GM21717 (cell line): ENCODE data around the gene TRAIP.
"Not testable (repeated sequence)": the region's sequence is repeated elsewhere in the genome, so short reads cannot be mapped to it uniquely, and the experiment has no call there.

ENCODE experiments used
- ATAC-seq: cut with Tn5 transposase; IDR thresholded peaks from one replicate; pipeline ENCODE4 v1.9.1; 2021; ENCODE audit warnings: mild to moderate bottlenecking, moderate library complexity; ENCODE audit not compliant: unreplicated experiment

The TRAIP gene

DNA sequence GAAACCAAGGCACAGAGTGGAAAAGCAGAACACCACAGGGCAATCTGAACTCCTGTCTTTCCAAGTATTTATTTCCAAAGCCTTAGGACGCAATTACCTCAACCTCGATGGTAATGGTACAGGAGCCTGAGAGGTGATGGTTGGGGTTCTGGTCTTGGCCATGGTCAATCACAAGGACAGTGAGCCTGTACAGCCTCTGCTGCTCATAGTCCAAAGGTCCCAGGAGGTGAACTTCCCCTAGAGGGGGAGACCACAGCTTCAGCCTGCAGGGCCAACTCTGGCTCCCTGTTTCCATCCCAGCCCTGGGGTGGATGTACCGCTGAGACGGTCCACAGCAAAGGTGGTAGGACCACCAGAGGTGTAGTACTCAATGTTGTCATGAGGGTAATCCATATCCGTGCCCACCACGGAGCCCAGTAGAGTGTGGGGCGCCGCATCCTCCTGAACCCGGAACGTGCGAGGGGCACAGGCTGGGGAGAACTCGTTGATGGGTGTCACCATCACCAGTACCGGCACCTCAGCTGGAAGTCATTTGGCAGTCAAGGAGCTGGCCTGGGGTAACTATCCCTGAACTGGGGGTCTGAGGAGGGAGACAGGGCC is 62.8 kb downstream of the TRAIP start:
- ATAC-seq: no peak

DNA sequence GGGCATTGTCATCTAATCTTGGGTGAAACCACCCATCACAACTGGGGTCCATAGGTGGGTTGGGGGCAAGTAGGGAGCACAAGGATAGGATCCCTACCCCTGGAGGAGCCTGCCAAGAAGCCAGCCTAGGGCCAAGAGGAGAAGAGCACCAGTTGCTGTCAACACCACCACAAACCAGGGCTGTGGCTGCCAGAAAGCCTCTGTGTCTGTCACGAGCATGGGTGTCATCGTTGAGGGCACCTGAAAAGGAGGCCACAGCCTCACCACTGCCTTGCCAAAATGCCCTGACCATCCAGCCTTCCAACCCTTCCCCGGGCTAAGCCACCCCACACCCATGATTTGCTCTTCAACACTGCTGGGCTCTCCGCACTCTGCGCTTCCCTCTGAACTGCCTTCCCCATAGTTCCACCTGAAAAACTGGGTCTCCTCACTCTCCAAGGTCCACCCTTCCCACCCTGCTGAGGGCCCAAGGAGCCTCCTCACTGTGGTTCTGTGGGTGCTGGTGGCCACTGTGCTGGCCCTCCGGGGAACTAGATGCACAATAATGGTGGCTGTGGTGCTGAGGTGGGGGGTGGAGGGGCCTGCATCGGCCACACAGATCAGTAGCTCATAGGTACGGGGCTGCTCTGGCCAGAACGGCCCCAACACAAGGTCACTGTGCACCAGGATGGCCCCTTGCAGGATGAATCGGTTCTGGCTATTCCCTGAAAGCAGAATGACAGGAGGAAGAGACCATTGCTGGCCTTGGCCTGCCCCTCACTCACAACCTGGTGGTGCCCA is 63.8 kb downstream of the TRAIP start:
- no peak for ATAC-seq

DNA sequence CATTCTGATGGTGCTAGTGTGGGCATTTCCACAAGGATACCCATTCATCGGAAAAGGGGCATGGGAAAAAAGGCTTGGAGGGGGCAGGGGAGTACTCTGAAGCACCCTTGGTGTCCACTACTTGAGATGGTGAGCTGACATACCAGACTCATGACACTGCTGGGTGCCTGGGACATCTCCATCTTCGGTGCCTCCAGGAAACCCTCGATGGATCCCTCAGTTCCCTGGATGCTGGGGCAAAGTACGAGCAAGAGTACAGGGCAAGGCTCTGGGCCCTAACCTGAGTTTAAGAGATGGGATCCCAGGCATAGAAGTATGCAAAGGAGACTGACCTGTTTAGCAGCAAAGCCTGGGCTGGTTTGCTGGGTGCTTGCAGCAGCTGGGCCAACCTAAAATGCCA is 64.8 kb downstream of the TRAIP start:
- ATAC-seq: no peak

DNA sequence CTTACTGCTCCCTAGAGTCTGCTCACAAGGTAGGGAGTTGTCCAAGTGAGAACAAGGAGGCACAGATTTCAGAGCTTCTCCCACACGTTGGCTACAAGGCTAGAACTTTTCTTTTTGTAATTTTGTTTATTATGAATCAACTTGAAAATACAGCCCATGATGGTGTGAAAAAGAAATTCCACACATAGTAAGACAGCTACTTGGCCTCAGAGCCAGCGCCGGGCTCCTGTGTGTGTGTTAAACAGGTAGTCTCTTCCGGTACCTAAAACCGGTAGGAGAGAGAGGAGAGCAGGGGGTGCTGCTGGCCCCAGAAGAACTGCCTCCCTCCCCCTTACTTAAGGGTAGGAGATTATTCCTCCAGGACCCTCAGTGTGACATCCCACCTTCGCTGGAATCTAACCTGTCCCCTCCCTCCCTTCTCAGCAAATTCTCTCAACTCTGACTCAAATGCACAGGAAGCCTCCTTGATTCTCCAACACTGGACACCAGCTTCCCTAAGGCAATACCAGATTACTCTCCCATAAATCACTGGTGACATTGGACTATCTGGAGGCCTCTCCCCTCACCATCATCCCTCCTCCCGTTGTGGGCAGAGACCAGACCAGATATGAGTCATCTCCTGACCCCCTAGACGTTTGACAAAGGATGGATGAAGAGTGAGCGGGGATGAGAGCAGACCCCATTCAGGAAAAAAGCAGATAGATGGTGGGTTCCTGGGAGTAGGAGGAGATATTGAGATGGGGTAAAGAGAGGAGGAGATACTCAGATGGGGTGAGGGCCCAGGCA is 65.5 kb downstream of the TRAIP start:
- no peak for ATAC-seq

DNA sequence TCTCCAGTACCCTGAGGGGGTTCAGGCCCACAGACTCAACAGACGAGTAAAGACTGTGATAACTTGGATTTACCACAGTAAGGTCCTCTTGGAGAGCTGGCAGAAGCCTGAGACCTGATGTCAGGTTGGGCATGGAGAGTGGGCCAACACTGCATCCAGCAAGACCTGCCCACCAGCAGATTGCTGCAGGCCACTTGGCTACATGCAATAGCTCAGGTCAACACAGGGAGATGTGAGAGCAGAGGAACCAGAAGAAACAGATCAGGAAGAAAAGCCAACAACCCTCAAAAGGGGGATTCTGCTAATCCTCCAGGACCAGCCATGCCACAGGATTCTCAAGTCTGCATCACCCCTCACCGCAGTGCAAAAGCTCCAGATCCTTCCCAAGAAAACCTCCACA is 68.3 kb downstream of the TRAIP start:
- no peak for ATAC-seq

DNA sequence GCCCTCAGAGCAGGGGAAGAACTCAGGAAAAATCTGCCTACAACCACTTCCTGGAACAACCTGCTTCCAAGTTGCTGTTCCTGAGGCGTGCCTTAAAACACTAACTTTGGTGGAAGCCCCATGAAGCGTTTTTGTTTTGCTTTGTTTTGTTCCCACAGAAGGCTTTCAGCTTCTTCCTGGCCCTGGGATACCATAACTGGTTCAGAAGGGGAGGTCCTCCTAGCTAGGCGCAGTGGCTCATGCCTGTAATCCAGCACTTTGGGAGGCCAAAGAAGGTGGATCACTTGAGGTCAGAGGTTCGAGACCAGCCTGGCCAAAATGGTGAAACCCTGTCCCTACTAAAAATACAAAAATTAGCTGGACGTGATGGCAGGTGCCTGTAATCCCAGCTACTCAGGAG is 68.8 kb downstream of the TRAIP start:
- ATAC-seq: no peak

DNA sequence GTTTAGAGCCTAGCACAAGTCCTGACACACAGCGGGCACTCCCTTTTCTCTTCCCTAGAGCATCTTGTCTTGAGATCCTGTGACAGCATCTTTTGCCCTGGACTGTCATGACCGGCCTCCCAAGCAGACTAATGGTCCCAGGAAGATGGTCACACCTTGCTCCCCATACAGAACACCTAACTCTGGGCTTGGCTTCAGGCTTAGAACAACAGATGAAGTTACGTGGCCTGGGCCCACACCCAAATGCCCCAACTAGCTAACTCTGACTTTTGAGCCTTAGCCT is 69.2 kb downstream of the TRAIP start:
- no peak for ATAC-seq

DNA sequence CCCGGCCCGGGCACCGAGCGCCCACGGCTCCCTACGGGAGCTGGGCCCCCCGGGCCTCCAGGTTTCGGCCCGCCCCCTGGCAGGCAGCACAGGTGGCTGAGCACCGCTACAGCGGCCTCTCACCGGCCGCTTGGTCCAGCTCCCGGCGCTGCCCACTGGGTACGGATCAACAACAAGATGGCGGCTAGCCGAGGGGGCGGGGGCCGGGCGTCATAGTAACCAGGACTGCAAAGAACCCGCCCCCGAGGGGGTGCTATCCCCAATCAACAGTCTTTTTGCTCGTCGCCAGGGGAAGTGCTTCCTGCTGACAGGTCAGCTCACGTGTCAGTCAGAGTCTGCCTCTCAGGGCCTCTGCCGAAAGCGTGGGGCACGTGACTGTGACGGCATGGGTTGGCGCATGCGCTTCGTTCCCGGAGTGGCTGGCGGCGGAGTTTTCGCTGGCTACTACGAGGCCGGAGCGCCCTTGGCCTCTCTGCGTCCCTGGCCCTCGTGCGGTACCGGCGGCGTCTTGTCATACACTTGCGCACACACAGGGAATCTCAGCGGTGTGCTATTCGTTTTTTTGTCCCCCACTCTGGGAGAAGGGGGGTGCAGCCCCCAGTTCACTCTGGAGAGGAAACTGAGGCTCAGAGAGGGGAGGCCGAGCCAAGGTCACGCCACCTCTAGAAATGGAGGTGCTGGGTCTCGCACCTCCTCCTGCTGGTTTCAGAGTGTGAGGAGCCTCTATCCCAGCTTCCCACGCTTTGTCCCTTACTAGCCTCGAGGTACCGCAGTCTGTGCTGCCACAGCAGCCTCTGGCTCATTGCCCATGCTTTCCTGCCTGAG is 69.8 kb downstream of the TRAIP start, which contains the start of gene IP6K1:
Gene IP6K1, minus strand, starts transcription at position 186 of the 825 bp plus-strand sequence. CDS start 38,502 bp downstream, outside the sequence.
- peak; percentile 95 for ATAC-seq

DNA sequence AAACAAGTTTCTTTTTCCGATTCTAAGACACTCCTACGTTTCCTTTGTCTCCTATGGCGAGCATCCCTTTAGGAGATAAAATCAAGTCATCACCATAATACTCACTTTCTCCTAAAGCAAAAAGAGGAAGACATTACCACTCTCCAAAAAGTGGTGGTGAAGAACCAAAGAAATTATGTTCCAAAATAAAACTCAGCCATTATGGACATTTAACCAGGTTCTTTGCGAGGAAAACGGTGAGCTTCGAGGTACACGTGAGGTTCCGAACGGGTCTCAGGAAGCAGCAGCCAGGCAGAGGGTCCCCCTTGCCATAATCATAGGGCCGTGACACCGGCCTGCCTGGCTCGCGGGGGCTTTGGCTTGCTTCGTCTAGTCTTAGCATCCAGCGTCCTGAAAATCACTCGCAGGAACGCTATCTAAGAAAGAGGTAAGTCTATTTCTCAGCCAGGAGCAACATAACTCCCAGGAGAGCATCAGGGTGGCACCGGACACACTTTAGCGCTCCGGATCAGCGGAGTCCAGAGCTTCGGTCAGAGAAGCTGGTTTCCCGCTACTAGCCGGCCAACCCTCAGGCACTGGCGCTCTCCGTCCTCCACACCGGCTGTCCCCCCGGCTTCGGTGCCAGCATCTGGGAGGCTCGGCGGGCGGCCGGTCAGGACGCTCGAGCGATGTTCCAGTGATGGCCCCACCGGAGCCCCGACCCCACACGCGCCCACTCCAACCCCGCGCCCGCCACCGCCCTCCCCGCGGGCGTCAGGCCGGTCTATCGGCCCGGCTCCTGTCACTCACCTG is 70.6 kb downstream of the TRAIP start:
- ATAC-seq: peak; percentile 43

DNA sequence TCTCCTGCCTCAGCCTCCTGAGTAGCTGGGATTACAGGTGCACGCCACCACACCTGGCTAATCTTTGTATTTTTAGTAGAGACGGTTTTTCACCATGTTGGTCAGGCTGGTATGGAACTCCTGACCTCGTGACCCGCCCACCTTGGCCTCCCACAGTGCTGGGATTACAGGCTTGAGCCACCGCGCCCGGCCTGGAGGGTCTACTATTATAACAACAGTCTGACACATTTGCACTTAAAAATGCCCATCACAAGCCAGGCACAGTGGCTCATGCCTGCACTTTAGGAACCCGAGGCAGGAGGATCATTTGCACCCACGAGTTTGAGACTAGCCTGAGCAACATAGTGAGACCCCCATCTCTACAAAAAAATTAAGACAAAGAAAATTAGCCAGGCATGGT is 74.1 kb downstream of the TRAIP start:
- ATAC-seq: not testable (repeated sequence)

DNA sequence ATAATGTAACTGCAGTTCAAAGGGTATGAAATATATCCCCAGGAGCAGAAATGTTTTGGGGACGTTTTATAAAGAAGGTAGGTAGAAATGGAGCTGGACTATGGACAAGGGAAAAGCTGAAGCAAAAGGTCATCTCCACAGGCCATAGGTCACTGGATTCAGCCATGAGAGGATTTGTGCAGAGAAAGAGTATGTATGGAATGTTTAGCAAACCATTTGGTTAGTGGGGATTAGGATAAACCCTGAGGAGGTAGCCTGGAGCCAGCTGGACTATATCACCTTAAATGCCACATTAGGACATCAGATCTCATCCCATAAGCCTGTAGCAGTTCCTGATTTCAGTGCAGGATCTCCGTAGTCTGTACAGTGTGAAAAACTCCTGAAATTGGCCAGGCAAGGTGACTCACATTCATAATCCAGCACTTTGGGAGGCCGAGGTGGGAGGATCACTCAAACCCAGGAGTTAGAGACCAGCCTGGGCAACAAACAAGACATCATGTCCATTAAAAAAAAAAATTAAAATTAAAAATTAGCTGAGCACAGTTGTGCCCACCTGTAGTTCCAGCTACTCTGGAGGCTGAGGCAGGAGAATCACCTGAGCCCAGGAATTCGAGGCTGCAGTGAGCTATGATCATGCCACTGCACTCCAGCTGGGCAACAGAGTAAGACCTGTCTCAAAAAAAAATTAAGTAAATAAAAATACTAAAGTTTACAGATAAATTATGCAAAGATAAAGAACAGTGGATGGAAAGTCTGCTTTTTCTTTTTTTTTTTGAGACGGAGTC is 74.8 kb downstream of the TRAIP start:
- no peak for ATAC-seq

DNA sequence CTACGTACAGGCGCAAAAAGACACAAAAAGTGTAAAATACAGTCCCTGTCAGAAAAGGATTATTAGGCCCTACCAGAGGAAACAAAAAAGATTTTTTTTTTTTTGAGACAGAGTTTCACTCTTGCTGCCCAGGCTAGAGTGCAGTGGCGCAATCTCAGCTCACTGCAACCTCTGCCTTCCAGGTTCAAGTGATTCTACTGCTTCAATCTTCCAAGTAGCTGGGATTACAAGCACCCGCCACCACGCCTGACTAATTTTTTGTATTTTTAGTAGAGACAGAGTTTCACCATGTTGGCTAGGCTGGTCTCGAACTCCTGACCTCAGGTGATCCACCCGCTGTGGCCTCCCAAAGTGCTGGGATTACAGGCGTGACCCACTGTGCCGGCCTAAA is 75.4 kb downstream of the TRAIP start:
- not testable (repeated sequence) for ATAC-seq

DNA sequence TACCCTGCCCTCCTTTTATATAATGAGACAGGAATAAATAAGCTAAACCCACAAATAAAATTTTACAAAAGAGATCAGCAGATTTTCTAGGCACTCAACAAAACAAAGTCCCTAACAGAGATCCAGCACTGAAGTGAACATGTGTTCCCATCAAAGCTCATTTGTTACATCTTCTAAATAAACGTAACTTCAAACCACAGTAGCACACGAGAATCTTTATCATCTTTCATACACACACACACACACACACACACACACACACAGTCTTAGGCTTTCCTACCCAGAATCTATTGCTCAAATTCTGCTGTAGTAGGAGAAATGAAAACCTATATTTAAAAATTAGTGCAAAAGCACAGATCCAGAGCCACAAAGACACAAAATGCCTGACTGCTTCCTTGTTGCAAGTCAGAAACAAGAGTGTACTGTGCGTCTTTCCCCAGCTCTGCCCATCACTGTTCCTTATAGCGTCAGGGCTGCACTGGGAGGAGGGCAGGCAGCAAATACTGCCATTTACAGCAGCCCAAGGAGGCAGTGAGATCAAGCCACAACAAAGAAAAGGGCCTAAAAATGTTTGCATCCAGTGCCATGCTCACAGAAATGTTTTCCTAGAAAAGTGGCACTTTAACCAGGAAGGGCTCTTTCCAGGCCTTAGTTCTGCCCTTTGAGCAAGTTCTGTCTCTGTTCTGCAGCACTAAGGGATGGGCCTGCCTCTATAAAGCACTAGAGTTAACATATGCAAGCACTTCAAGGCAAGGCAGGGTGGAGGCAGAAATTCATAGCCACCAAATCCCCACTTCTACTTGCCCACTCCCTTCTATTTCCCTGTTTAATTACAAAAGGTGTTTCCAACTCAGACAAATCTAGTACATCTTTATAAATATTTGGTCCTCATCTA is 76.0 kb downstream of the TRAIP start:
- ATAC-seq: no peak

DNA sequence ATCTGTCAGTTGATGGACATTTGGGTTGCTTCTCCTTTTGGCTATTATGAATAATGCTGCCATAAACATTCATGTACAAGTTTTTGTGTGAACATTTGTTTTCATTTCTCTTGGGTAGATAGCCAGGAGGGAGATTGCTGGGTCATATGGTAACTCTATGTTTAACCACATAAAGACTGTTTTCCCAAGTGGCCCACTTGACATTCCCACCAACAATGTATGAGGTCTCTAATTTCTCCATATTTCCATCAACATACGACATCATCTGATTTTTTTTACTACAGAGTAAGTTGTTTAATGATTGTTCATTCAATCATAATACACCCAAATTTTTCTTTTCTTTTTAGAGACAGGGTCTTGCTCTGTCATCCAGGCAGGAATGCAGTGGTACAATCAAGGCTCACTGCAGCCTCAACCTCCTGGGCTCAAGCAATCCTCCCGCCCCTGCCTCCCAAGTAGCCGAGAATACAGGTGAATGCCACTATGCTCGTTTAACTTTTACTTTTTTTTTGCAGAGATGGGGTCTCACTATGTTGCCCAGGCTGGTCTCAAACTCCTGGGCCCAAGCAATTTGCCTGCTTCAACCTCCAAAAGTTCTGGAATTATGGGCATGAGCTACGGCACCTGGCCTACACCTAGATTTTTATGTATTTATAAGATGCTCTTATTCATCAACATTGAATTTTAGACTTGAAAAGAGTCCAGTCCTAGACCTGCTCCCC is 76.8 kb downstream of the TRAIP start:
- no peak for ATAC-seq
